ENCODE results near the gene STIMATE. TPM values are rescaled to one million over a fixed set of nuclear protein-coding genes. Genes with fewer than 3 reads are reported as not detected.

The STIMATE gene
- total and polyA plus RNA-seq, 4 donors, result 14.0 to 24.4 (median 20.9) TPM

DNA sequence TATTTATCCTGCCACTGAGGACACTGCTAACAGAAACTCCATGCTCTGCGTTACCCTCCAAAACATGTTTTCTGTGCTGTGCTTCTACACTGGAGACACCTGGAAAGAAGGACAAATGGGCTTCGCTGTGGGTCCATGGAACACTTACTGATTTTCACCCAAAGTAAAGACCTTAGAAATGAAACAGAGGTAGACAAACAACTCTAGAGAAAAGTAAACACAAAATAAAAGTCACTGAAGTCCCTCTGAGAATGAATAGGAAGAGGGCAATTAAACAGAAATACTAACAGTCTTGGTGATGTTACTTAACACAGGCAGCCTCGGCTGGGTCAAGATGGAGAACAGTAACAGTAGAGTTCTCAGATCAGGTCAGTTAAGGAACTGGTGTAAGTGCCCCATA lies 6.7 kb upstream of the STIMATE start:
- peaks cover 0 to 17% (median 13%) of the 10 kb centered on the region in 4 donors for H3K4me1 ChIP-seq (ENCODE audit: control insufficient read depth in 4 of 4, insufficient read depth in 4 of 4, low read length in 3 of 4)
- no peak overlapping the region for H3K4me3 ChIP-seq (ENCODE audit: low read depth in 1 of 3, low read length in 3 of 3)
- H3K27ac ChIP-seq (ENCODE audit: low read depth in 1 of 2, low read length in 2 of 2), result no peak overlapping the region
- TF ChIP-seq FOXA2 (IDR thresholded peaks at IDR 0.05) (no peak), SP1 (IDR thresholded peaks at IDR 0.05) (no peak), YY1 (IDR thresholded peaks at IDR 0.05) (no peak), FOXA1 (IDR thresholded peaks at IDR 0.05) (no peak), RXRA (IDR thresholded peaks at IDR 0.05) (no peak), EGR1 (IDR thresholded peaks at IDR 0.05; ENCODE audit: low read depth in 2 of 2) (no peak), HNF4G (IDR thresholded peaks at IDR 0.05) (no peak), GABPA (IDR thresholded peaks at IDR 0.05 in 1 of 2, conservative IDR thresholded peaks at IDR 0.05 in 1 of 2) (no peak), RAD21 (IDR thresholded peaks at IDR 0.05) (no peak), HNF4A (conservative IDR thresholded peaks at IDR 0.05) (no peak), NR2F2 (IDR thresholded peaks at IDR 0.05) (no peak), JUND (IDR thresholded peaks at IDR 0.05) (no peak), TAF1 (conservative IDR thresholded peaks at IDR 0.05) (no peak)
- TF ChIP-seq, protein P1, sequence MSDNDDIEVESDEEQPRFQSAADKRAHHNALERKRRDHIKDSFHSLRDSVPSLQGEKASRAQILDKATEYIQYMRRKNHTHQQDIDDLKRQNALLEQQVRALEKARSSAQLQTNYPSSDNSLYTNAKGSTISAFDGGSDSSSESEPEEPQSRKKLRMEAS (IDR thresholded peaks at IDR 0.05), result no peak
- TF ChIP-seq, protein P2, sequence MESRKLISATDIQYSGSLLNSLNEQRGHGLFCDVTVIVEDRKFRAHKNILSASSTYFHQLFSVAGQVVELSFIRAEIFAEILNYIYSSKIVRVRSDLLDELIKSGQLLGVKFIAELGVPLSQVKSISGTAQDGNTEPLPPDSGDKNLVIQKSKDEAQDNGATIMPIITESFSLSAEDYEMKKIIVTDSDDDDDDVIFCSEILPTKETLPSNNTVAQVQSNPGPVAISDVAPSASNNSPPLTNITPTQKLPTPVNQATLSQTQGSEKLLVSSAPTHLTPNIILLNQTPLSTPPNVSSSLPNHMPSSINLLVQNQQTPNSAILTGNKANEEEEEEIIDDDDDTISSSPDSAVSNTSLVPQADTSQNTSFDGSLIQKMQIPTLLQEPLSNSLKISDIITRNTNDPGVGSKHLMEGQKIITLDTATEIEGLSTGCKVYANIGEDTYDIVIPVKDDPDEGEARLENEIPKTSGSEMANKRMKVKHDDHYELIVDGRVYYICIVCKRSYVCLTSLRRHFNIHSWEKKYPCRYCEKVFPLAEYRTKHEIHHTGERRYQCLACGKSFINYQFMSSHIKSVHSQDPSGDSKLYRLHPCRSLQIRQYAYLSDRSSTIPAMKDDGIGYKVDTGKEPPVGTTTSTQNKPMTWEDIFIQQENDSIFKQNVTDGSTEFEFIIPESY (IDR thresholded peaks at IDR 0.05), result no peak
- TF ChIP-seq, protein P3, sequence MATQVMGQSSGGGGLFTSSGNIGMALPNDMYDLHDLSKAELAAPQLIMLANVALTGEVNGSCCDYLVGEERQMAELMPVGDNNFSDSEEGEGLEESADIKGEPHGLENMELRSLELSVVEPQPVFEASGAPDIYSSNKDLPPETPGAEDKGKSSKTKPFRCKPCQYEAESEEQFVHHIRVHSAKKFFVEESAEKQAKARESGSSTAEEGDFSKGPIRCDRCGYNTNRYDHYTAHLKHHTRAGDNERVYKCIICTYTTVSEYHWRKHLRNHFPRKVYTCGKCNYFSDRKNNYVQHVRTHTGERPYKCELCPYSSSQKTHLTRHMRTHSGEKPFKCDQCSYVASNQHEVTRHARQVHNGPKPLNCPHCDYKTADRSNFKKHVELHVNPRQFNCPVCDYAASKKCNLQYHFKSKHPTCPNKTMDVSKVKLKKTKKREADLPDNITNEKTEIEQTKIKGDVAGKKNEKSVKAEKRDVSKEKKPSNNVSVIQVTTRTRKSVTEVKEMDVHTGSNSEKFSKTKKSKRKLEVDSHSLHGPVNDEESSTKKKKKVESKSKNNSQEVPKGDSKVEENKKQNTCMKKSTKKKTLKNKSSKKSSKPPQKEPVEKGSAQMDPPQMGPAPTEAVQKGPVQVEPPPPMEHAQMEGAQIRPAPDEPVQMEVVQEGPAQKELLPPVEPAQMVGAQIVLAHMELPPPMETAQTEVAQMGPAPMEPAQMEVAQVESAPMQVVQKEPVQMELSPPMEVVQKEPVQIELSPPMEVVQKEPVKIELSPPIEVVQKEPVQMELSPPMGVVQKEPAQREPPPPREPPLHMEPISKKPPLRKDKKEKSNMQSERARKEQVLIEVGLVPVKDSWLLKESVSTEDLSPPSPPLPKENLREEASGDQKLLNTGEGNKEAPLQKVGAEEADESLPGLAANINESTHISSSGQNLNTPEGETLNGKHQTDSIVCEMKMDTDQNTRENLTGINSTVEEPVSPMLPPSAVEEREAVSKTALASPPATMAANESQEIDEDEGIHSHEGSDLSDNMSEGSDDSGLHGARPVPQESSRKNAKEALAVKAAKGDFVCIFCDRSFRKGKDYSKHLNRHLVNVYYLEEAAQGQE (IDR thresholded peaks at IDR 0.05), result no peak
- TF ChIP-seq, protein P4, sequence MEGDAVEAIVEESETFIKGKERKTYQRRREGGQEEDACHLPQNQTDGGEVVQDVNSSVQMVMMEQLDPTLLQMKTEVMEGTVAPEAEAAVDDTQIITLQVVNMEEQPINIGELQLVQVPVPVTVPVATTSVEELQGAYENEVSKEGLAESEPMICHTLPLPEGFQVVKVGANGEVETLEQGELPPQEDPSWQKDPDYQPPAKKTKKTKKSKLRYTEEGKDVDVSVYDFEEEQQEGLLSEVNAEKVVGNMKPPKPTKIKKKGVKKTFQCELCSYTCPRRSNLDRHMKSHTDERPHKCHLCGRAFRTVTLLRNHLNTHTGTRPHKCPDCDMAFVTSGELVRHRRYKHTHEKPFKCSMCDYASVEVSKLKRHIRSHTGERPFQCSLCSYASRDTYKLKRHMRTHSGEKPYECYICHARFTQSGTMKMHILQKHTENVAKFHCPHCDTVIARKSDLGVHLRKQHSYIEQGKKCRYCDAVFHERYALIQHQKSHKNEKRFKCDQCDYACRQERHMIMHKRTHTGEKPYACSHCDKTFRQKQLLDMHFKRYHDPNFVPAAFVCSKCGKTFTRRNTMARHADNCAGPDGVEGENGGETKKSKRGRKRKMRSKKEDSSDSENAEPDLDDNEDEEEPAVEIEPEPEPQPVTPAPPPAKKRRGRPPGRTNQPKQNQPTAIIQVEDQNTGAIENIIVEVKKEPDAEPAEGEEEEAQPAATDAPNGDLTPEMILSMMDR (IDR thresholded peaks at IDR 0.05; ENCODE audit: low read depth, low read length, missing input control), result no peak
- DNase-seq (ENCODE audit: low spot score), result no peak
- H3K27me3 ChIP-seq (ENCODE audit: control insufficient read depth in 4 of 4, insufficient read depth in 4 of 4, low read length in 3 of 4), result no peaks in the 10 kb centered on the region
- H3K36me3 ChIP-seq (ENCODE audit: control insufficient read depth in 4 of 4, insufficient read depth in 3 of 4, low read depth in 1 of 4, low read length in 3 of 4), result peaks cover 0 to 18% (median 9%) of the 10 kb centered on the region in 4 donors
- WGBS, result 49% methylated on average over 3 of the region's 3 CpGs
- no peak overlapping the region for H3K9ac ChIP-seq (ENCODE audit: low read depth in 1 of 2, low read length in 2 of 2)
- H3K9me3 ChIP-seq (ENCODE audit: control insufficient read depth in 4 of 4, low read length in 3 of 4), result no peaks in the 10 kb centered on the region

DNA sequence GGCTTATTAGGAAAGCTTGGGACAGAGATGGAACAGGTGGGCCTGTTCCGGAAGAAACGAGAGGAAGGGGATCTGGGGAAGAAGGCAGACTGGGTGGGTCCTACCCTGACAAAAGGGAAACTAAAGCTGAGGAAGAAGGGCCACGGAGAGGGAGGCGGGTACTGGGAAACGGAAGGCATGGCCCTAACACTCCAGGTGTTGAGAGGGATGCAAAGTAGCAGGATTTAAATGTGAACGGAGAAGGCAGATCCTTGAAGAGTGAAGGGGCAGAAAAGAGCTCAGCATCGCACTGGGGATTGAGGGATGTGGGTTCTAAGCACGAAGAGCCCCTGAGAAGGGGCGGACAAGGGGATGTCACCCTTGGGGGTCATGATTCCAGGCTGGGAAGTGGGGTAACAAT lies 735 bp downstream of the STIMATE start:
- Histone ChIP-seq H3K9me3 (ENCODE audit: control insufficient read depth in 4 of 4, low read length in 3 of 4) (no peaks in the 10 kb centered on the region), H3K4me3 (ENCODE audit: low read depth in 1 of 3, low read length in 3 of 3) (peak overlapping the region; percentile 67 to 93 (median 71)), H3K36me3 (ENCODE audit: control insufficient read depth in 4 of 4, insufficient read depth in 3 of 4, low read depth in 1 of 4, low read length in 3 of 4) (no peaks in the 10 kb centered on the region), H3K9ac (ENCODE audit: low read depth in 1 of 2, low read length in 2 of 2) (peak overlapping the region; percentile 72 to 79), H3K27me3 (ENCODE audit: control insufficient read depth in 4 of 4, insufficient read depth in 4 of 4, low read length in 3 of 4) (no peaks in the 10 kb centered on the region), H3K4me1 (ENCODE audit: control insufficient read depth in 4 of 4, insufficient read depth in 4 of 4, low read length in 3 of 4) (peaks cover 11 to 56% (median 51%) of the 10 kb centered on the region in 4 donors), H3K27ac (ENCODE audit: low read depth in 1 of 2, low read length in 2 of 2) (peak overlapping the region; percentile 0 to 34)
- TF ChIP-seq, protein P1 (IDR thresholded peaks at IDR 0.05), result no peak
- no peak for TF ChIP-seq HNF4A (conservative IDR thresholded peaks at IDR 0.05)
- TF ChIP-seq GABPA (IDR thresholded peaks at IDR 0.05 in 1 of 2, conservative IDR thresholded peaks at IDR 0.05 in 1 of 2), result no peak
- no peak for TF ChIP-seq NR2F2 (IDR thresholded peaks at IDR 0.05)
- TF ChIP-seq RAD21 (IDR thresholded peaks at IDR 0.05), result no peak
- WGBS, result 5% methylated on average over 9 of the region's 9 CpGs
- no peak for DNase-seq (ENCODE audit: low spot score)
